Skin of body (tissue), 3 donors: ENCODE results near the gene HAUS7. TPM values are rescaled to one million over a fixed set of nuclear protein-coding genes. Genes with fewer than 3 reads are reported as not detected.
"Not testable (repeated sequence)": the region's sequence is repeated elsewhere in the genome, so short reads cannot be mapped to it uniquely, and the experiment has no call there.

Experiments used
- DNase-seq: peaks from one replicate; lab custom pipeline; 2025; lab: John Stamatoyannopoulos, UW
- small RNA-seq: library from RNA; depleted of rRNA; stranded (forward); fragments of <200 nt; gene quantifications from one replicate; pipeline ENCODE3, GENCODE V24; 2014; ENCODE audit warnings: low replicate concordance
- total RNA-seq: library from RNA; depleted of rRNA; stranded (reverse); fragments of >200 nt; gene quantifications from one replicate; pipeline ENCODE4 v1.2.3, GENCODE V29; 2014

Gene HAUS7
- total RNA-seq, 1 donor from 2014 or later = 12.9 TPM

DNA sequence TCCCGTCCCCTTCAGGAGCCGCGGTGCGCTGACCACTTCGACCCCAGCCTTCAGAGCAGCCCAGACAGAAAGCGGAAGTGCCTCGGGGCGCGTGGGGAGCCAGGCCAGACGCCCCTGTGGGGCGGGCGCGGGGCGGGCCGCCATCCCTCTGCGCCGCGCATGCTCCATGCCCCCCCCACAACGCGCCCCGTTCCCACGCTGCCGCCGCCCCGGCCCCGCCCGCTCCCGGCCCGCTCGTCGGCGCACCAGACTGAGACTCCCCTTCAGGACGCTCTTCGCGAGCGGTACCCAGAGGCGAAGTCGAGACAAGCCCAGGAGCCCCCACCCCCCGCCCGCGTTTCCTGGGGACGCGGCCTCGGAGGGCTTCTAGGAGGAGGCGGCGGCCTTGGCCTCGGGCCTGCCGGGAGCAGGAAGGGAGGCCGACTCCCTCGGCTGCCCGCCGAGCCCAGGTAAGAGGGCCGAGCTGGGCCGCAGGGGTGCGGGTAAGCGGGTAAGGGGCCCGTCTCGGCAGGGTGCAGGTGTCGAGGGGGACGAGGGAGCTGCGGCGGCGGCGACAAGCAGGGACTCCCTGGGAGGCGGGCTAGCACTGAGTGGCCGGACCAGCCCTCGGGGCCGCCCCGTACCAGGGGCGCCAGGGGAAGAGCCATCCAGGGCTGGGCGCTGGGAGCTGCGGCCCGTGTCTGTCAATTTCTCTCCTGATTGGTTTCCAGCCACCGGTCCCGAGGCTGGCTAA, 59.0 kb downstream of the HAUS7 start, which contains the start of gene ZFP92:
ZFP92 (plus strand) TSS at position 218 of the 733 bp plus-strand sequence. CDS start 6,851 bp downstream, outside the sequence.
- DNase-seq = no peak

GRCh38 chrX:153410888-153411254, 59.5 kb downstream of the HAUS7 start:
- no peak for DNase-seq

- no peak for DNase-seq
Observed at GRCh38 chrX:153410373-153410772, 60.0 kb downstream of the HAUS7 start.

DNA sequence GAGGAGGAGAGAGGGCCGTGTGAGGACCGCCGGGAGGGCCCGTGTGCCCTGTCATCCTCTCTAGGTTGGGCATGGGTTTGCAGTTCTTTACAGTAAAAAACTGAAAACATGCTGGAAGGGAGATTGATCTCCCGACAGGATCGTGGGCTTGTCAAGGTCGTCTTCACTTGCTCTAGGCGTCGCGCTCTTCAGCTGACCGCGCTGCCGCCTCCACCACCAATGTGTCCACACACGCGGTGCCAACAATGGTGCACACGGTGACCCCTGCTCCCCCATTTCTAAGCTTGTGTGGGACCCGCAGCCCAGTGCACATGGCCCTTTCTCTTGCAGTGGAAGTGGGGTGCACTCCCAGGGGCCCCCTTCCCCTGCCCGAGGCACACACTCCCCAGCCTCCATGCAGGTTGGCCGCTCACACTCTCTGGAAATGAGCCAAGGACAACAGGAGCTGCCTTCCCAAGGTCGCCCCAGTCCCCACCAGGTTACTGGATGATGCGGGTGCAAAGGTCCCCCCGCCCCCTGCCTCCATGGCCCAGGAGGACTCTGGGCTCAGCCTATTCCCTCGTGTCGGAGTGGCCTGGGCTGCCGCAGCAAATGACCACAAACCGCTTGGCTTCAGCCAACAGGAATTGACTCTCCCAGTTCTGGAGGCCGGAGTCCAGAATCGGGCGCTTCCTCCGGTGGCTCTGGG, 60.8 kb downstream of the HAUS7 start:
- DNase-seq = no peak

DNA sequence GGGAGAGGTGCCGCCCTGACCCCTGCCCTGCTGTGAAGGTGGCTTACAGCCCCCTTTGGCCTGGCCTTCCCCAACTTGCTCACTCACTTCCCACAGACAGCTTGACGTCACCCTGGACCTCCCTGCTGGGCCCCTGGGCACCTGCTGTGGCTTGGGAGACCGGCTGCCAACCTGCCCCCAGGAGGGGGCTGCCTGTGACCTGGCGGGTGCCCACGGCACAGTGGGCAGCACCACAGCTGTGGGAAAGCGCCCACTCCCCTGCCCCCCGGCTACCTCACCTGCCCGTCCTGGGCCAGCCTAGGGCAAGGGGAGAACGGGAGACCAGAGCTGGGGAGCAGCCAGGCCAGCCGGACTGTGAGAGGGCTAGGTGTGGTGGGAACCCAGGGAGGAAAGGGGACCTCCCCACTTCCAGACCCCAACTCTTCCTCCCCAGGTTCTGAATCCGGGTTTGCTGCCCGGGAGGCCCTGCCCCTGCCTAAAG, 61.5 kb downstream of the HAUS7 start:
- DNase-seq = no peak

- no peak for DNase-seq
Observed at GRCh38 chrX:153408221-153408721, 62.1 kb downstream of the HAUS7 start.

DNA sequence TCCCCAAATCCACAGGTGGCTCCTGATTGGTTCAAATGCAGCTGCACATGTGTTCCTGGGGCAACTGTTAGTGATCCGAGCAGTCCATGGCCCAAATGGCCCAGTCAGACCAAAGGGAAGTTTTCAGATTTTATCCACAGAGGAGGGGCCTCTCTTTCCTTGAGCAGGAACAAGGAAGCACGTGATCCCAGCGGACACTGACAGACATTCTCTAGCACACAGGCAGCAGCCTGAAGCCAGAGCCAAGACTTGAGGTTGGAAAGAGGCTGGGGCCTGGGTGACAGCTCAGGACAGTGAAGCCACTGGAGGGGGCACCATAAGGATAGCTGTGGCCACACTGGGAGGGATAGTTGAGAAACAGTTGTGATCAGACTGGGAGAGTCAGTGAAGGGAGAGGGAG, 62.6 kb downstream of the HAUS7 start:
- DNase-seq = no peak

GRCh38 chrX:153406903-153407302, 63.5 kb downstream of the HAUS7 start:
- no peak for DNase-seq

DNA sequence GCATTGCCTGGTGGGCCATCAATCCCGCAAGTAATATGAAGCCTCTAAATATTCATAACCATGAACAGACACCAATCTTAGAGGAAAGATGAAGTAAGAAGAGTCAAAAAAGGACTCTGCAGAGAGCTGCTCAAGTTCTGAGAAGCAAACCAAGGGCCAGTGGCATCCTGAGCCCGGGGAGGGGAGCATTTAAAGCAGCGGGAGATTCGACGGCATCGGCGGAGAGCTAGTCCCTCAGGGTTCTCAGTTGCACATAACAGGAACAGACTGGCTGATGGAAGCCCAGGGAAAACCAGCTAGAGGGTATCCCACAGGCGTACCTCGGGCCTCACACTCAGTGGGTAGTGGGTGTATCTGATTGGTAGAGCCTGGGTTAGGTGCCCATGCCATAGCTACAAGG, 64.4 kb downstream of the HAUS7 start:
- no peak for DNase-seq

DNA sequence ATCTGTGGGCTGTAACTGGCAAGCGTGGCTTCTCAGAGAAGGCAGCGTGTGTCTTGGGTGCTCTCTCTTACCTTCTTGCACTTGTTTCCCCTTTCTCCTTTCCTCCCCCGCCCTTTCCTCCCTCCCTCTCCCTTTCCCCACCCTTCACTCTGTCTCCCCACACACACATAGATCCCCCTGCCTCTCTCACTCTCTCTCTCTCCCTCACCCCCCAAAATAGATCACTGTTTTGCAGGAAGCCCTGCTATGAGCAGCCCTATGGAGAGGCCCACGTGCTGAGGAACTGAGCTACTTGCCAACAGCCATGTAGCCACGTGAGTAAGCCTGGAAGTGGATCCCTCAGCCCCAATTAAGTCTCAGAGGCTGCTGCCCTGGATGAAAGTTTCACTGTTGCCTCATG, 65.0 kb downstream of the HAUS7 start:
- DNase-seq = no peak

DNA sequence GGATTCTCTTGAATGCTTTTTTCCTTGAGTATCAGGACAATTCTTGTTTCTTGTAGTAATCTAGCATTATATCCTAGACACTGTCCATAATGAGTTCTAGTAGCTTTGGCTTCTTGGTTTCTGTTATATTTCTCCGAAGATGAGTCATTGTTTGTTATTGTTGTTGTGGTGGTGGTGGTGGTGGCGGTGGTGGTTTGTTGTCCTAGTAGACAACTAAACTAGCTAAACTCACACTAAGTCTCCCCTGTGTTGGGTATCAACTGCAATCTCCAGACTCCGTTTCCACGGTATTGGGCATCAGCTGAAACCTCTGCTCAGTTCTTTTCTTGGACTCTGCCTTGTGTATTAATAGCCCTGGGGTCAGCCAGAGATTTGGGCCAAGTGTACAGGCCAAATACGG, 66.0 kb downstream of the HAUS7 start:
- not testable (repeated sequence) for DNase-seq

- no peak for DNase-seq
Observed at GRCh38 chrX:153401133-153401764, 69.1 kb downstream of the HAUS7 start, which contains the start of gene PNMA6E. Gene PNMA6E, minus strand, starts transcription at chrX:153401350. Its CDS starts 2,501 bp downstream, at chrX:153398849.

GRCh38 chrX:153400146-153401132, 69.9 kb downstream of the HAUS7 start:
- no peak for DNase-seq

DNA sequence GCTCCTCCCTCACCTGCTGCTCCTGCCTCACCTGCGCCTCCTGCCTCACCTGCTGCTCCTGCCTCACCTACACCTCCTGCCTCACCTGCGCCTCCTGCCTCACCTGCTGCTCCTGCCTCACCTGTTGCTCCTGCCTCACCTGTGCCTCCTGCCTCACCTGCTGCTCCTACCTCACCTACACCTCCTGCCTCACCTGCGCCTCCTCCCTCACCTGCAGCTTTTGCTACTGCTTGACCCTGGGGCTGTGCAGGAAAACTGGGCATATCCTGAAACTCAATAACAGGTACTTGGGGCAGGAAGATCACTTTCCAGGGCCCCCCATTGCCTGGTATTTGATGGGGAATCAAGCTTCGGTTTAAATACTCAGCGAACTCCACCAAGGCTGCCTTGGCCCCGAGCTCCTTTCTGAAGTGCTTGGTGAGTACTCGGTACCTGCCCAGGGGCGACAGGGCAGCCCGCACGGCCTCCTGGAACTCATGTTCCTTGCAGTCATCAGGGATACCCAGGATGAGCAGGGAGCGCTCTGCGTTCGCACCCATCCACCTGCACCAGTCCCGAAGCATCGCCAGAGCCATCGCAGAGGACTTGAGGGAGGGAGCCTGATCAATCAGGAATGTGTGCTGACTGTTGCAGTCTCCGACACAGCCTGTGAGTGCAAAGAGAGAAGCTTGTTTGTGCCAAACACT, 72.0 kb downstream of the HAUS7 start:
- DNase-seq = no peak

Small RNA genes within 50 kb of the gene (small RNA-seq; reads per million reads assigned to genes)
- not detected for gene RN7SL667P

Other genes with a start within 250 kb of the HAUS7 start
- gene PNMA6F, start 148.8 kb downstream of the HAUS7 start, total RNA-seq = not detected
- 8.0 TPM for gene ZNF275, start 136.4 kb downstream of the HAUS7 start, total RNA-seq
- gene PNMA6E, start 69.2 kb downstream of the HAUS7 start, total RNA-seq = not detected
- 0.59 TPM for gene ZFP92, start 59.1 kb downstream of the HAUS7 start, total RNA-seq
- 6.1 TPM for gene TREX2, start 24.5 kb downstream of the HAUS7 start, total RNA-seq
- gene BGN, start 24.4 kb upstream of the HAUS7 start, total RNA-seq = 28.1 TPM
- 0.10 TPM for gene ATP2B3, start 47.1 kb upstream of the HAUS7 start, total RNA-seq
- 11.1 TPM for gene CCNQ, start 128.6 kb upstream of the HAUS7 start, total RNA-seq
- 0.10 TPM for gene DUSP9, start 176.6 kb upstream of the HAUS7 start, total RNA-seq
- 0.99 TPM for gene PNCK, start 203.2 kb upstream of the HAUS7 start, total RNA-seq
- 22.0 TPM for gene SLC6A8, start 217.3 kb upstream of the HAUS7 start, total RNA-seq